Endothelial cell (in vitro differentiated cells): ENCODE results near the gene TCEAL1. TPM values are rescaled to one million over a fixed set of nuclear protein-coding genes. Genes with fewer than 3 reads are reported as not detected.
"Not testable (repeated sequence)": the region's sequence is repeated elsewhere in the genome, so short reads cannot be mapped to it uniquely, and the experiment has no call there.

Source experiments
- DNase-seq: peaks from one replicate; pipeline ENCODE4 v3.0.0; 2021; ENCODE audit warnings: low spot score
- H3K27ac Mint-ChIP-seq: one replicate; pipeline ENCODE4 v1.8.0; 2021; ENCODE audit warnings: mixed read lengths, inconsistent platforms; ENCODE audit not compliant: unreplicated experiment
- H3K27me3 Mint-ChIP-seq: one replicate; pipeline ENCODE4 v1.8.0; 2021; ENCODE audit warnings: mild to moderate bottlenecking, moderate library complexity, mixed read lengths, inconsistent platforms; ENCODE audit not compliant: unreplicated experiment
- H3K36me3 Mint-ChIP-seq: one replicate; pipeline ENCODE4 v1.8.0; 2021; ENCODE audit warnings: mild to moderate bottlenecking, low read depth, mixed read lengths, inconsistent platforms; ENCODE audit not compliant: unreplicated experiment
- H3K4me1 Mint-ChIP-seq: one replicate; pipeline ENCODE4 v1.8.0; 2021; ENCODE audit warnings: mild to moderate bottlenecking, mixed read lengths, inconsistent platforms; ENCODE audit not compliant: unreplicated experiment
- H3K4me3 Mint-ChIP-seq: one replicate; pipeline ENCODE4 v1.8.0; 2021; ENCODE audit warnings: mild to moderate bottlenecking, mixed read lengths, inconsistent platforms; ENCODE audit not compliant: unreplicated experiment
- H3K9me3 Mint-ChIP-seq: one replicate; pipeline ENCODE4 v1.8.0; 2021; ENCODE audit warnings: mixed read lengths, inconsistent platforms; ENCODE audit not compliant: unreplicated experiment
- total RNA-seq: library from RNA; stranded (reverse); fragmentation: NEBNext Ultra II Directional; extraction: Animal tissue kit (Norgen Biotek cat#: 25700); gene quantifications from one replicate; pipeline ENCODE4 v1.2.1, GENCODE V29; 2021; ENCODE audit not compliant: unreplicated experiment
- TF ChIP-seq, protein P1 (sequence below): fragments of 200-600 bp; sonication (generic); IDR thresholded peaks from one replicate; pipeline ENCODE4 v1.5.0; 2021; ENCODE audit warnings: antibody characterized with exemption; ENCODE audit not compliant: unreplicated experiment

The TCEAL1 gene
- total RNA-seq, 1 donor from 2014 or later, result 12.5 TPM

DNA sequence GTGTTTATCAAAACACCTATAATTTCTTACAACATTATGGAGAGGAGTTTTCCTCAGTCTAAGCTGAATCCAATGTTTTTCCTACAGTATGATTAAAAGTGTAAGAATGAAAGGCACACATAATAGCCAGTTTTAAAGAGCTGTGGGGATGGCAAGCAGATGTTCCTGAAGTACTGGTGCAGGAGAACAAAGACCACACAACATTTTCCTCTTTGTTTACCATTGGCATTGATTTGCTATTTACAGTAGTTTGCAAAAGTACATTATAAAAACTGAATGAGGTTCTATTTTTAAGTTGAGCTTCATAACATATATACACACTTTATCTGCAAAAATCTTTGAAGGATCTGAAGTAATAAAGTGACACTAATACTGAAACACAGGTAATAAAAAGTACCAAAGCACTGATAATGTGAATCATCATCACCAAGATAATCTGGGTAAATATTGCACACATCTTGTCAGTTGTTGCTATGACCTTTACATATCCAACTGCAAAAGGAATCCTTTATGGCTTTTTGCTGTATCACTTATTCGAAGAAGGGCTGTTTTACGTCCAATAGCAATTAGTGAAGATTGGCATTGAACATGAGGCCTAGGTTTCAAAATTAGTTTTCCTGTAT, 22.5 kb downstream of the TCEAL1 start:
- Mint-ChIP-seq H3K27ac (no peak overlapping the region), H3K9me3 (no peaks in the 10 kb centered on the region), H3K4me3 (no peak overlapping the region), H3K36me3 (no peaks in the 10 kb centered on the region), H3K4me1 (no peaks in the 10 kb centered on the region), H3K27me3 (no peaks in the 10 kb centered on the region)
- TF ChIP-seq, protein P1, sequence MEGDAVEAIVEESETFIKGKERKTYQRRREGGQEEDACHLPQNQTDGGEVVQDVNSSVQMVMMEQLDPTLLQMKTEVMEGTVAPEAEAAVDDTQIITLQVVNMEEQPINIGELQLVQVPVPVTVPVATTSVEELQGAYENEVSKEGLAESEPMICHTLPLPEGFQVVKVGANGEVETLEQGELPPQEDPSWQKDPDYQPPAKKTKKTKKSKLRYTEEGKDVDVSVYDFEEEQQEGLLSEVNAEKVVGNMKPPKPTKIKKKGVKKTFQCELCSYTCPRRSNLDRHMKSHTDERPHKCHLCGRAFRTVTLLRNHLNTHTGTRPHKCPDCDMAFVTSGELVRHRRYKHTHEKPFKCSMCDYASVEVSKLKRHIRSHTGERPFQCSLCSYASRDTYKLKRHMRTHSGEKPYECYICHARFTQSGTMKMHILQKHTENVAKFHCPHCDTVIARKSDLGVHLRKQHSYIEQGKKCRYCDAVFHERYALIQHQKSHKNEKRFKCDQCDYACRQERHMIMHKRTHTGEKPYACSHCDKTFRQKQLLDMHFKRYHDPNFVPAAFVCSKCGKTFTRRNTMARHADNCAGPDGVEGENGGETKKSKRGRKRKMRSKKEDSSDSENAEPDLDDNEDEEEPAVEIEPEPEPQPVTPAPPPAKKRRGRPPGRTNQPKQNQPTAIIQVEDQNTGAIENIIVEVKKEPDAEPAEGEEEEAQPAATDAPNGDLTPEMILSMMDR, result no peak
- DNase-seq, result no peak

DNA sequence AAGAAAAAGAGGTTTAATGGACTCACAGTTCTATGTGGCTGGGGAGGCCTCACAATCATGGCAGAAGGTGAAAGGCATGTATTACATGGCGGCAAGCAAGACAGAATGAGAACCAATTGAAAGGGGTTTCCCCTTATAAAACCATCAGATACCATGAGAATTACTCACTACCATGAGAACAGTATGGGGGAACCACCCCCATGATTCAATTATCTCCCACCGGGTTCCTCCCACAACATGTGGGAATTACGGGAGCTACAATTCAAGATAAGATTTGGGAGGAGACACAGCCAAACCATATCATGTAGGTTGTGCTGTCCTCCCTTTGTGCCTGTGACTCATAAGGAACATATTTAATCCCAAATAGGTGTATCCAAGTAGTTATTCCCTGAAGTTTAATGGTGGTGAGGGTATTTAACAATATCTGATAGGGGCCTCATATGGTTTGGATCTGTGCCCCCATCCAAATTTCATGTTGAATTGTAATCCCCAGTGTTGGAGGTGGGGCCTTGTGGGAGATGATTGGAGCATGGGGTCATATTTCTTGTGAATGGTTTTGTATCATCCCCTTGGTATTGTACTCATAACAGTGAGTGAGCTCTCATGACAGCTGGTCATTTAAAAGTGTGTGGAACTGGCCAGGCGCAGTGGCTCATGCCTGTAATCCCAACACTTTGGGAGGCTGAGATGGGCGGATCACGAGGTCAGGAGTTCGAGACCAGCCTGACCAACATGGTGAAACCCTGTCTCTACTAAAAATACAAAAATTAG, 26.6 kb downstream of the TCEAL1 start:
- not testable (repeated sequence) for H3K27ac Mint-ChIP-seq, H3K9me3 Mint-ChIP-seq, DNase-seq, H3K36me3 Mint-ChIP-seq, H3K4me3 Mint-ChIP-seq, H3K27me3 Mint-ChIP-seq, H3K4me1 Mint-ChIP-seq

DNA sequence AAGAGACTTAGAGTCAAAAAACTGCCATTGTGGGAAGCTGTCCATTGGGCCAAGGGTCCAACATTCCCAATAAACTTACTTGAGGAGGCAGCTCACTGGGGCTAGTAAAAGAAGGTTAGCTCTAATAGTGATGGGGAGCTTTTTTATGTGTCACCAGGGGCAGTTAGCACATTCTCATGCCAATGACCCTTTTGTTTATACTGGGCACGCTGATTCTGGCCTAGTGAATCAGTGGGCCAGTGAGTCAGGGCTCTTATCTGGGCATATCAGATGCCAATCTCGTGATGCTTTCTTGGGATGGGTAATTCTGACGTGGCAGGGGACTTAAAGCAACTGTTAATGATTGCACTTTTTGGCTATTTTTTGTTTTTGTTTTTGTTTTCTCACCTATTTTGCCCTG, 27.8 kb downstream of the TCEAL1 start:
- H3K4me1 Mint-ChIP-seq, result peaks cover 4% of the 10 kb centered on the region
- H3K27me3 Mint-ChIP-seq, result peaks cover 1% of the 10 kb centered on the region
- no peaks in the 10 kb centered on the region for H3K36me3 Mint-ChIP-seq
- TF ChIP-seq, protein P1, result no peak
- no peak overlapping the region for H3K4me3 Mint-ChIP-seq
- DNase-seq, result no peak
- no peak overlapping the region for H3K27ac Mint-ChIP-seq
- no peaks in the 10 kb centered on the region for H3K9me3 Mint-ChIP-seq

DNA sequence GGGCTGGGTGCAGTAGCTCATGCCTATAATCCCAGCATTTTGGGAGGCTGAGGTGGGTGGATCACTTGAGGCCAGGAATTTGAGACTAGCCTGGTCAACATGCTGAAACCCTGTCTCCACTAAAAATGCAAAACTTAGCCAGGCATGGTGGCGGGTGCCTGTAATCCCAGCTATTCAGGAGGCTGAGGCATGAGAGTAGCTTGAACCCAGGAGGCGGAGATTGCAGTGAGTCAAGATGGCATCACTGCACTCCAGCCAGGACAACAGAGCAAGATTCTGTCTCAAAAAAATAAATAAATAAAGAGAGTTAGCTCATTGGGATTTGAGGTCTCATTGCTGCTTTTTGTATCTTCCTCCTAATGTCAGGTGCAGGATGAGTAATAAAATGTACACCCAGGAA, 28.3 kb downstream of the TCEAL1 start:
- not testable (repeated sequence) for H3K36me3 Mint-ChIP-seq, H3K27me3 Mint-ChIP-seq, H3K4me1 Mint-ChIP-seq, H3K9me3 Mint-ChIP-seq, DNase-seq, H3K27ac Mint-ChIP-seq, H3K4me3 Mint-ChIP-seq

DNA sequence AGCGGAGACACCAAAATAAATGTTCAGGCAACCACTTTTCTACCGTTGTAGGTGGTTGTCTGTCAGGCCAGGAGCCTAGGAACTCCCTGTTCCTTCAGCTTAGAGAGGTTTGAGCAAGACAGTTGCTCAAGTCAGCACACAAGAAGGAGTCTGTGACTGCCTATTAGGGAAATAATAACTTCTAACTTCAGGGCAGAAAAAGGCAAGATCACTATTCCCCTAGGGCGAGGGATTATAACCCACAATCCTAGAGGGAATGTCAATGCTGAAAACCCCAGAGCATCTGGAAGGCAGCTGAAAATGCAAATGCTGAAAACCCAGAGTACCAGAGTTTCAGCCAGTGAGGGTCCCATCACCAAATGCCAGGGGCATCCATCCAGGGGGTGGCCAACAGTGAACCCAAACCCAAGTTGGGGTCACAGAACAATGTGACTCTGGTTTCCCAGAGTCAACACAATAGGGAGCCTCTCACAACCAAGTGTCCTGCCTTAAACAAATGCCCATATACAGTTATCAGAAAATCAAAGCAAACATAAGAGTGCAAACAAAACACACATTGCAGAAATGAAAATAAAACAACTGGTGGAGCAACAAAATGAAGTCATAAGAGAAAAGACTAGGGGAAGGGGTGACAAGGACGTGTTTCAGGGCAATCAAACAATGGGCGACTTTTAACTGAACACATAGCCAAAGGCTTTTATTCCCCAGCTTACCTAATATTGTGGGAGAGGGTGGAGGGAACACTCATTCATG, 30.1 kb downstream of the TCEAL1 start:
- Mint-ChIP-seq H3K4me3 (no peak overlapping the region), H3K27ac (no peak overlapping the region), H3K4me1 (peaks cover 6% of the 10 kb centered on the region), H3K27me3 (peaks cover 1% of the 10 kb centered on the region), H3K9me3 (no peaks in the 10 kb centered on the region), H3K36me3 (no peaks in the 10 kb centered on the region)
- DNase-seq, result no peak
- TF ChIP-seq, protein P1, result no peak

DNA sequence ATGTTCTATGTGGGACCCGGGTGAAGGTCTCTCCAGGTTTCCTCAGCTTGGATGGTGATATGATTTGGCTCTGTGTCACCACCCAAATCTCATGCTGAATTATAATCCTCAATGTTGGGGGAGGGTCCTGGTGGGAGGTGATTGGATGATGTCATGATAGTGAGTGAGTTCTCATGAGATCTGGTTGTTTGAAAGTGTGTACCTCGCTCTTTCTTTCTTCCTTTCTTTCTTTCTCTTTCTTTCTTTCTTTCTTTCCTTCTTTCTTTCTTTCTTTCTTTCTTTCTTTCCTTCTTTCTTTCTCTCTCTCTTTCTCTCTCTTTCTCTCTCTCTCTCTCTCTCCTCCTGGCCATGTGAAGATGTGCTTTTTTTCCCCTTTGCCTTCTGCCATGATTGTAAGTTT, 30.7 kb downstream of the TCEAL1 start:
- not testable (repeated sequence) for H3K27me3 Mint-ChIP-seq, H3K9me3 Mint-ChIP-seq, DNase-seq, H3K27ac Mint-ChIP-seq, H3K4me3 Mint-ChIP-seq, H3K36me3 Mint-ChIP-seq
- H3K4me1 Mint-ChIP-seq, result peaks cover 11% of the 10 kb centered on the region
